Panc1 (cell line): ENCODE data around the gene SLC9B2. TPM values are rescaled to one million over a fixed set of nuclear protein-coding genes. Genes with fewer than 3 reads are reported as not detected.

Experiments used
- ATAC-seq: fragments of 200-7000 bp; cut with Tn5 transposase; 2 replicates; pipeline ENCODE4 v1.9.1; 2020; ENCODE audit warnings: mild to moderate bottlenecking, moderate library complexity
- BruUV-seq: library from RNA; stranded (reverse); fragments of 400-500 nt; replicated peaks from 2 replicates; lab custom pipeline; 2021; lab: Mats Ljungman, UMichigan
- CTCF ChIA-PET: fragments of 300-600 bp; sonication (Branson Sonifier 250); formaldehyde crosslinking; loops from one replicate; lab custom pipeline; 2022; ENCODE audit warnings: antibody characterized with exemption; lab: Charles Lee
- POLR2A ChIA-PET: fragments of 300-600 bp; sonication (Branson Sonifier 250); formaldehyde crosslinking; loops from one replicate; lab custom pipeline; 2022; ENCODE audit warnings: antibody characterized with exemption; lab: Charles Lee
- DNase-seq: peaks from one replicate; pipeline ENCODE4 v3.0.0-alpha.2; 2010; ENCODE audit warnings: low read depth, low spot score
- H3K27ac ChIP-seq: 2 replicates; pipeline ENCODE4 v1.5.1; 2011; ENCODE audit warnings: mild to moderate bottlenecking, low read length, inconsistent platforms
- H3K27me3 ChIP-seq: fragments of 200-500 bp; sonication (Bioruptor generic); 2 replicates; pipeline ENCODE4 v1.6.0; 2014; ENCODE audit warnings: low read length, inconsistent platforms; ENCODE audit not compliant: control insufficient read depth, insufficient read depth
- H3K36me3 ChIP-seq: fragments of 200-500 bp; sonication (Bioruptor generic); 2 replicates; pipeline ENCODE4 v1.5.1; 2014; ENCODE audit warnings: inconsistent platforms, mild to moderate bottlenecking, low read length, moderate library complexity; ENCODE audit not compliant: control insufficient read depth, insufficient read depth
- H3K4me1 ChIP-seq: 2 replicates; pipeline ENCODE4 v1.5.1; 2011; ENCODE audit warnings: inconsistent platforms, mild to moderate bottlenecking, low read length, moderate library complexity; ENCODE audit not compliant: control insufficient read depth, insufficient read depth
- H3K4me3 ChIP-seq, 2 experiments: 2 replicates each; pipeline ENCODE4 v1.5.1; 2011 to 2012; ENCODE audit warnings: low read depth in 2 of 2, low read length in 2 of 2, mild to moderate bottlenecking in 2 of 2, inconsistent platforms in 1 of 2, moderate library complexity in 1 of 2
- H3K9me3 ChIP-seq: fragments of 200-500 bp; sonication (Bioruptor generic); 2 replicates; pipeline ENCODE4 v1.5.1; 2014; ENCODE audit warnings: low read depth, mild to moderate bottlenecking, inconsistent platforms, low read length, moderate library complexity; ENCODE audit not compliant: control insufficient read depth, insufficient read depth
- POLR2AphosphoS5 ChIP-seq: IDR thresholded peaks from 2 replicates; pipeline ENCODE4 v1.6.1; 2012; ENCODE audit warnings: mild to moderate bottlenecking, low read depth, low read length, moderate library complexity
- SIN3A ChIP-seq: IDR thresholded peaks from 2 replicates; pipeline ENCODE4 v1.6.1; 2012; ENCODE audit warnings: low read depth, mild to moderate bottlenecking, low read length, moderate library complexity, borderline replicate concordance; ENCODE audit not compliant: insufficient read depth
- TCF7L2 ChIP-seq: IDR thresholded peaks from 2 replicates; pipeline ENCODE4 v1.6.1; 2011; ENCODE audit warnings: mild to moderate bottlenecking, low read depth, low read length, inconsistent platforms
- in situ Hi-C: cut with HindIII; loops from 2 replicates; pipeline ENCODE4 v1.10.0; 2016; ENCODE audit warnings: low sequenced_read_pairs, low pct_unique_long_range_greater_than_20kb
- intact Hi-C: fragments of 100-400 bp; cut with micrococcal nuclease; formaldehyde crosslinking; loops from one replicate; pipeline ENCODE4 v1.10.0; 2022; ENCODE audit not compliant: unreplicated experiment
- total RNA-seq: library from RNA; stranded (reverse); gene quantifications from one replicate; pipeline ENCODE4 v1.2.1, GENCODE V29; 2021; ENCODE audit not compliant: unreplicated experiment
- TF ChIP-seq, protein P1 (sequence below), 2 experiments: IDR thresholded peaks; 2 replicates each; pipeline ENCODE4 v1.6.1; 2011 to 2012; ENCODE audit warnings: low read depth in 2 of 2, control low read depth in 1 of 2, low read length in 1 of 2, mild to moderate bottlenecking in 1 of 2, moderate library complexity in 1 of 2; ENCODE audit not compliant: insufficient read depth in 1 of 2
- TF ChIP-seq, protein P2 (sequence below): fragments of 450-650 bp; IDR thresholded peaks from 2 replicates; pipeline ENCODE4 v1.5.1; 2017; ENCODE audit warnings: mild to moderate bottlenecking

SLC9B2 gene
- total RNA-seq, 1 experiment from 2014 or later = 14.6 TPM

DNA sequence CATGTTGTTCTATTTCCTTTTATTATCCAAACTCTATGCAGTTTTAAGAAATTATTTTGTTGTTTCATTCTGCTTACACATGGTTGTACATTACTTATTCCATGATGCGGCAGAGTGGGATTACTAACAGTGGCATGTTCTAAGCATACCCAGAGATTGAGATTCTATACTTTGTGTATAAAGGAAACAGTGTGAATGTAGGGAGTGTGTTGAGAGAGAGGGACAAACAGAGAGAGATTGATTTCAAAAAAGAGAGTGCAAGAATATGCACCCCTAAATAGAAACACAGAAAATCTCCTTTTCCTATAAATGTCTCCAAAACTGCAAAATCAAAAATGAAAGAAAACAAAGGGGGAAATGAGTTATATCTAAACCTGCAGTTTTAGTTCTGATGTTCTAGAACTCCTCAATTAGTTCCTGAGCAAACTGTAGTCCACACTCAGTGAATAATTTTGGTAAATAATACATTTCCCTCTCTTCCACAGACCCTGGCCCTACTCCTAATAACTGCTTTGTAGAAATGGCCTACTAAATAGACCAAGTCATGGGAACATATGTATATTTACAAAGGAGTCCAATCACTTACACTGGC lies 88.0 kb downstream of the SLC9B2 start:
- no TSS peak for BruUV-seq
- CTCF ChIA-PET = no interaction called here
- intact Hi-C loops (no loop called here), in situ Hi-C loops (no loop called here)
- TF ChIP-seq, protein P1, sequence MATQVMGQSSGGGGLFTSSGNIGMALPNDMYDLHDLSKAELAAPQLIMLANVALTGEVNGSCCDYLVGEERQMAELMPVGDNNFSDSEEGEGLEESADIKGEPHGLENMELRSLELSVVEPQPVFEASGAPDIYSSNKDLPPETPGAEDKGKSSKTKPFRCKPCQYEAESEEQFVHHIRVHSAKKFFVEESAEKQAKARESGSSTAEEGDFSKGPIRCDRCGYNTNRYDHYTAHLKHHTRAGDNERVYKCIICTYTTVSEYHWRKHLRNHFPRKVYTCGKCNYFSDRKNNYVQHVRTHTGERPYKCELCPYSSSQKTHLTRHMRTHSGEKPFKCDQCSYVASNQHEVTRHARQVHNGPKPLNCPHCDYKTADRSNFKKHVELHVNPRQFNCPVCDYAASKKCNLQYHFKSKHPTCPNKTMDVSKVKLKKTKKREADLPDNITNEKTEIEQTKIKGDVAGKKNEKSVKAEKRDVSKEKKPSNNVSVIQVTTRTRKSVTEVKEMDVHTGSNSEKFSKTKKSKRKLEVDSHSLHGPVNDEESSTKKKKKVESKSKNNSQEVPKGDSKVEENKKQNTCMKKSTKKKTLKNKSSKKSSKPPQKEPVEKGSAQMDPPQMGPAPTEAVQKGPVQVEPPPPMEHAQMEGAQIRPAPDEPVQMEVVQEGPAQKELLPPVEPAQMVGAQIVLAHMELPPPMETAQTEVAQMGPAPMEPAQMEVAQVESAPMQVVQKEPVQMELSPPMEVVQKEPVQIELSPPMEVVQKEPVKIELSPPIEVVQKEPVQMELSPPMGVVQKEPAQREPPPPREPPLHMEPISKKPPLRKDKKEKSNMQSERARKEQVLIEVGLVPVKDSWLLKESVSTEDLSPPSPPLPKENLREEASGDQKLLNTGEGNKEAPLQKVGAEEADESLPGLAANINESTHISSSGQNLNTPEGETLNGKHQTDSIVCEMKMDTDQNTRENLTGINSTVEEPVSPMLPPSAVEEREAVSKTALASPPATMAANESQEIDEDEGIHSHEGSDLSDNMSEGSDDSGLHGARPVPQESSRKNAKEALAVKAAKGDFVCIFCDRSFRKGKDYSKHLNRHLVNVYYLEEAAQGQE (IDR thresholded peaks at IDR 0.05; ENCODE audit: insufficient read depth in 1 of 2, low read depth in 2 of 2, low read length in 1 of 2) = no peak
- TF ChIP-seq, protein P2, sequence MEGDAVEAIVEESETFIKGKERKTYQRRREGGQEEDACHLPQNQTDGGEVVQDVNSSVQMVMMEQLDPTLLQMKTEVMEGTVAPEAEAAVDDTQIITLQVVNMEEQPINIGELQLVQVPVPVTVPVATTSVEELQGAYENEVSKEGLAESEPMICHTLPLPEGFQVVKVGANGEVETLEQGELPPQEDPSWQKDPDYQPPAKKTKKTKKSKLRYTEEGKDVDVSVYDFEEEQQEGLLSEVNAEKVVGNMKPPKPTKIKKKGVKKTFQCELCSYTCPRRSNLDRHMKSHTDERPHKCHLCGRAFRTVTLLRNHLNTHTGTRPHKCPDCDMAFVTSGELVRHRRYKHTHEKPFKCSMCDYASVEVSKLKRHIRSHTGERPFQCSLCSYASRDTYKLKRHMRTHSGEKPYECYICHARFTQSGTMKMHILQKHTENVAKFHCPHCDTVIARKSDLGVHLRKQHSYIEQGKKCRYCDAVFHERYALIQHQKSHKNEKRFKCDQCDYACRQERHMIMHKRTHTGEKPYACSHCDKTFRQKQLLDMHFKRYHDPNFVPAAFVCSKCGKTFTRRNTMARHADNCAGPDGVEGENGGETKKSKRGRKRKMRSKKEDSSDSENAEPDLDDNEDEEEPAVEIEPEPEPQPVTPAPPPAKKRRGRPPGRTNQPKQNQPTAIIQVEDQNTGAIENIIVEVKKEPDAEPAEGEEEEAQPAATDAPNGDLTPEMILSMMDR = no peak
- TF ChIP-seq SIN3A (no peak), TCF7L2 (no peak), POLR2AphosphoS5 (no peak)
- no peaks in the 10 kb centered on the region for H3K27me3 ChIP-seq
- DNase-seq = no peak
- no peak overlapping the region for H3K4me3 ChIP-seq
- no peaks in the 10 kb centered on the region for H3K4me1 ChIP-seq
- ATAC-seq = no peak
- H3K36me3 ChIP-seq = no peaks in the 10 kb centered on the region
- no peak overlapping the region for H3K27ac ChIP-seq
- POLR2A ChIA-PET = no interaction called here
- H3K9me3 ChIP-seq = no peaks in the 10 kb centered on the region

DNA sequence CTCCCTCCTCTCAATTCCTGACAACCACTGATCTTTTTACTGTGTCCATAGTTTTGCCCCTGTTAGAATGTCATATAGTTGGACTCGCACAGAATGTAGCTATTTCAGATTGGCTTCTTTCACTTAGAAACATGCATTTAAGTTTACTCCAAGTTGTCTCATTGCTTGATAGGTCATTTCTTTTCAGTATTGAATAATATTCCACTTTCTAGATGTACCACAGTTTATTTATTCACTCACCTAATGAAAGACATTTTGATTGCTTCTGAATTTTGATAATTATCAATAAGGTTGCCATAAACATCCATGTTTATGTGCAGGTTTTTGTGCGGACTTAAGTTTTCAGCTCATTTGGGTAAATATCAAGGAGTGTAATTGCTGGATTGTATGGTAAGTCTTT lies 95.6 kb downstream of the SLC9B2 start:
- Histone ChIP-seq H3K27ac (no peak overlapping the region), H3K36me3 (no peaks in the 10 kb centered on the region), H3K4me1 (no peaks in the 10 kb centered on the region), H3K9me3 (no peaks in the 10 kb centered on the region), H3K4me3 (no peak overlapping the region), H3K27me3 (no peaks in the 10 kb centered on the region)
- BruUV-seq = no TSS peak
- TF ChIP-seq POLR2AphosphoS5 (no peak), SIN3A (no peak), TCF7L2 (no peak)
- TF ChIP-seq, protein P2 = no peak
- TF ChIP-seq, protein P1 (IDR thresholded peaks at IDR 0.05; ENCODE audit: insufficient read depth in 1 of 2, low read depth in 2 of 2, low read length in 1 of 2) = no peak
- CTCF ChIA-PET = no interaction called here
- intact Hi-C loops = no loop called here
- ATAC-seq (no peak), DNase-seq (no peak)
- POLR2A ChIA-PET = no interaction called here
- in situ Hi-C loops = no loop called here

Other genes starting within 250 kb of the SLC9B2 start
- gene UBE2D3, start 249.2 kb downstream of the SLC9B2 start, total RNA-seq = 191 TPM
- gene CISD2, start 207.8 kb downstream of the SLC9B2 start, total RNA-seq = 39.0 TPM
- gene SLC9B1, start 57.1 kb downstream of the SLC9B2 start, total RNA-seq = 0.41 TPM
- gene BDH2, start 23.1 kb upstream of the SLC9B2 start, total RNA-seq = 0.98 TPM
- gene CENPE, start 121.6 kb upstream of the SLC9B2 start, total RNA-seq = 25.2 TPM